ENCODE data around the gene P2RY14. TPM values are rescaled to one million over a fixed set of nuclear protein-coding genes. Genes with fewer than 3 reads are reported as not detected.

Gene P2RY14
- total and polyA plus RNA-seq, 2 of the 13 experiments (the other 11 are each of a cell fraction or from before 2014, with no cell fraction given), result not detected

DNA sequence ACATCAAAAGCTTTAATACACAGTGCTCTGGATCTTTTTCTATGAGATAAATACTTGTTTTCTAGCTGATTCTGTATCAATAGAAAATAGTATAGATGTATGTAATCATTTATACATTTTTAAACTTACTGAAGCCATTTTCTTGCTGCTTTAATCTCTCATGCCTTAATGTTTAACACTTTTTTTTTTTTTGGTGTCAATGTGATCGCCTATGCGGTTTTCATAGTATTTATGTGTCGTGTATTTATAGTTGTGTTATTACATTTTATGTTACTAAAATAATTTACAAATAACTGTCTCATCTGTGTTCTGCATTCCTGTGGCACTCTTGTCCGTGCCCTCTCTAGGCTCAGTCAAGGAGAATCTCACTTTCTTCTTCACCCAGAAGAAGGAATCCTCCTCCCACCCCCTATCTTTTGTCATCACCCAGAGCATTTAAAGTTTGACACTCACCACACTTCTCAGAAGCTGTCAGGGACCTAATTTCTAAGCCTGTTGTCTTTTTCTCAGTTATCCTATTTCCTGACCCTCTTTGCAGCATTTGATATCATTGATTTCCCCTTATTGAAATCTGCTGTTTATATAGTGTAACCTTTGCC lies 54.0 kb downstream of the P2RY14 start:
- H3K79me2 ChIP-seq (ENCODE audit: insufficient read depth, low read length), result no peaks in the 10 kb centered on the region
- WGBS (ENCODE audit: low lambda C conversion rate), result 91% methylated on average over 4 of the region's 4 CpGs
- DNase-seq (ENCODE audit: low spot score) (no peak), ATAC-seq (no peak), FAIRE-seq (no peak)
- no peaks in the 10 kb centered on the region for H3K27me3 ChIP-seq (ENCODE audit: control insufficient read depth in 1 of 2, insufficient read depth in 2 of 2, low read length in 2 of 2)
- no peak overlapping the region for H3K9ac ChIP-seq (ENCODE audit: insufficient read depth, low read depth, low read length)
- no peak overlapping the region for H3K27ac ChIP-seq (ENCODE audit: extremely low read length, insufficient read depth, low read length)
- BruUV-seq (replicated peaks), result no TSS peak
- no peak overlapping the region for H3K4me3 ChIP-seq (replicated peaks in 1 of 3; ENCODE audit: insufficient read depth in 1 of 3, low read depth in 2 of 3, low read length in 3 of 3)
- no peaks in the 10 kb centered on the region for H3K36me3 ChIP-seq (replicated peaks in 1 of 2; ENCODE audit: control insufficient read depth in 1 of 2, insufficient read depth in 2 of 2, low read length in 2 of 2)
- intact Hi-C loops (cut with micrococcal nuclease; ENCODE audit: unreplicated experiment) (no loop called here), in situ Hi-C loops (cut with HindIII; ENCODE audit: extremely low pct_ligation_motif_present, low pct_unique_long_range_greater_than_20kb) (loop anchor here (25.0 kb wide), 1 partner anchor 563 kb away; no protein-coding TSS in a partner anchor)
- H4K20me1 ChIP-seq (ENCODE audit: insufficient read depth, low read length), result no peaks in the 10 kb centered on the region
- peaks cover 34% of the 10 kb centered on the region for H3K4me1 ChIP-seq (ENCODE audit: insufficient read depth, low read length)
- TF ChIP-seq CAMTA2 (CRISPR knock-in tag; IDR thresholded peaks at IDR 0.05; ENCODE audit: borderline replicate concordance), result no peak
- TF ChIP-seq, protein P1, sequence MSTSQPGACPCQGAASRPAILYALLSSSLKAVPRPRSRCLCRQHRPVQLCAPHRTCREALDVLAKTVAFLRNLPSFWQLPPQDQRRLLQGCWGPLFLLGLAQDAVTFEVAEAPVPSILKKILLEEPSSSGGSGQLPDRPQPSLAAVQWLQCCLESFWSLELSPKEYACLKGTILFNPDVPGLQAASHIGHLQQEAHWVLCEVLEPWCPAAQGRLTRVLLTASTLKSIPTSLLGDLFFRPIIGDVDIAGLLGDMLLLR (CRISPR knock-in tag; IDR thresholded peaks at IDR 0.05), result no peak
- TF ChIP-seq NR2F6 (IDR thresholded peaks at IDR 0.05), result no peak
- no peak for TF ChIP-seq NR2F6 (CRISPR knock-in tag; IDR thresholded peaks at IDR 0.05)
- TF ChIP-seq KMT2A (CRISPR knock-in tag; IDR thresholded peaks at IDR 0.05), result no peak
- TF ChIP-seq, protein P2, sequence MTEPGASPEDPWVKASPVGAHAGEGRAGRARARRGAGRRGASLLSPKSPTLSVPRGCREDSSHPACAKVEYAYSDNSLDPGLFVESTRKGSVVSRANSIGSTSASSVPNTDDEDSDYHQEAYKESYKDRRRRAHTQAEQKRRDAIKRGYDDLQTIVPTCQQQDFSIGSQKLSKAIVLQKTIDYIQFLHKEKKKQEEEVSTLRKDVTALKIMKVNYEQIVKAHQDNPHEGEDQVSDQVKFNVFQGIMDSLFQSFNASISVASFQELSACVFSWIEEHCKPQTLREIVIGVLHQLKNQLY (CRISPR knock-in tag; IDR thresholded peaks at IDR 0.05), result no peak
- TF ChIP-seq NR2C2 (CRISPR knock-in tag; IDR thresholded peaks at IDR 0.05; ENCODE audit: borderline replicate concordance), result no peak
- TF ChIP-seq MTF2 (CRISPR knock-in tag; IDR thresholded peaks at IDR 0.05; ENCODE audit: borderline replicate concordance), result no peak
- TF ChIP-seq, protein P3, sequence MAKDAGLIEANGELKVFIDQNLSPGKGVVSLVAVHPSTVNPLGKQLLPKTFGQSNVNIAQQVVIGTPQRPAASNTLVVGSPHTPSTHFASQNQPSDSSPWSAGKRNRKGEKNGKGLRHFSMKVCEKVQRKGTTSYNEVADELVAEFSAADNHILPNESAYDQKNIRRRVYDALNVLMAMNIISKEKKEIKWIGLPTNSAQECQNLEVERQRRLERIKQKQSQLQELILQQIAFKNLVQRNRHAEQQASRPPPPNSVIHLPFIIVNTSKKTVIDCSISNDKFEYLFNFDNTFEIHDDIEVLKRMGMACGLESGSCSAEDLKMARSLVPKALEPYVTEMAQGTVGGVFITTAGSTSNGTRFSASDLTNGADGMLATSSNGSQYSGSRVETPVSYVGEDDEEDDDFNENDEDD (CRISPR knock-in tag; IDR thresholded peaks at IDR 0.05; ENCODE audit: borderline replicate concordance), result no peak
- no peak for TF ChIP-seq RFXAP (CRISPR knock-in tag; IDR thresholded peaks at IDR 0.05; ENCODE audit: borderline replicate concordance)
- TF ChIP-seq ZSCAN31 (CRISPR knock-in tag; IDR thresholded peaks at IDR 0.05; ENCODE audit: low read depth), result no peak
- no peak for TF ChIP-seq DR1 (CRISPR knock-in tag; IDR thresholded peaks at IDR 0.05)
- no peak for TF ChIP-seq ZNF569 (CRISPR knock-in tag; IDR thresholded peaks at IDR 0.05; ENCODE audit: borderline replicate concordance)
- no peak for TF ChIP-seq NCOR1 (IDR thresholded peaks at IDR 0.05; ENCODE audit: borderline replicate concordance, low read length)
- no peak for TF ChIP-seq ZNF33A (CRISPR knock-in tag; IDR thresholded peaks at IDR 0.05; ENCODE audit: borderline replicate concordance)
- peaks cover 6% of the 10 kb centered on the region; the same call in 1 of the 2 replicates for H3K9me3 ChIP-seq (ENCODE audit: low read length)
- no peak overlapping the region for H2AFZ ChIP-seq (ENCODE audit: low read length)
- ChIA-PET CTCF (ENCODE audit: low intra/inter-chr PET ratio, low total read pairs) (no interaction called here), POLR2A (interaction anchor here (0.6 kb wide), 1 partner anchor 17 kb away, joined by 3 read pairs; no protein-coding TSS in a partner anchor)
- H3K4me2 ChIP-seq (ENCODE audit: low read depth, low read length), result no peak overlapping the region

Measured in HepG2 (cell line).